Measurements from ENCODE around the gene CD40.

The CD40 gene

GRCh38 chr20:46133886-46134654 lies 16.0 kb downstream of the CD40 start:
- Histone ChIP-seq H3K4me3 (ENCODE audit: low read depth in 1 of 2, low read length in 2 of 2) (no peak overlapping the region), H3K79me2 (ENCODE audit: insufficient read depth, low read length) (no peaks in the 10 kb centered on the region), H3K4me2 (ENCODE audit: insufficient read depth, low read length) (no peak overlapping the region), H4K20me1 (ENCODE audit: insufficient read depth, low read length) (peaks cover 11% of the 10 kb centered on the region), H3K27me3 (ENCODE audit: insufficient read depth, low read length, poor library complexity) (peaks cover 32% of the 10 kb centered on the region), H3K36me3 (ENCODE audit: insufficient read depth, low read length) (no peaks in the 10 kb centered on the region), H3K9ac (ENCODE audit: low read depth, low read length) (no peak overlapping the region), H3K9me3 (ENCODE audit: insufficient read depth, low read length, severe bottlenecking) (no peaks in the 10 kb centered on the region), H3K27ac (ENCODE audit: low read length) (no peak overlapping the region), H3K4me1 (ENCODE audit: insufficient read depth, low read length) (no peaks in the 10 kb centered on the region), H2AFZ (ENCODE audit: low read depth, low read length) (no peak overlapping the region)
- TF ChIP-seq CTCF (IDR thresholded peaks at IDR 0.05; ENCODE audit: borderline replicate concordance, extremely low read depth, low read length, poor library complexity, severe bottlenecking) (no peak), EZH2 (IDR thresholded peaks at IDR 0.05; ENCODE audit: borderline replicate concordance, low read depth, low read length, severe bottlenecking) (no peak)
- DNase-seq (no peak), ATAC-seq (ENCODE audit: insufficient read depth, low read depth) (no peak)

- no peak for ATAC-seq (ENCODE audit: insufficient read depth, low read depth)
- H3K4me1 ChIP-seq (ENCODE audit: insufficient read depth, low read length): no peaks in the 10 kb centered on the region
- H3K27ac ChIP-seq (ENCODE audit: low read length): no peak overlapping the region
- TF ChIP-seq EZH2 (IDR thresholded peaks at IDR 0.05; ENCODE audit: borderline replicate concordance, low read depth, low read length, severe bottlenecking): no peak
- TF ChIP-seq CTCF (IDR thresholded peaks at IDR 0.05; ENCODE audit: borderline replicate concordance, extremely low read depth, low read length, poor library complexity, severe bottlenecking): no peak
- H4K20me1 ChIP-seq (ENCODE audit: insufficient read depth, low read length): peaks cover 14% of the 10 kb centered on the region
- peaks cover 37% of the 10 kb centered on the region for H3K27me3 ChIP-seq (ENCODE audit: insufficient read depth, low read length, poor library complexity)
- H2AFZ ChIP-seq (ENCODE audit: low read depth, low read length): no peak overlapping the region
- DNase-seq: no peak
- H3K9ac ChIP-seq (ENCODE audit: low read depth, low read length): no peak overlapping the region
- H3K36me3 ChIP-seq (ENCODE audit: insufficient read depth, low read length): no peaks in the 10 kb centered on the region
- no peaks in the 10 kb centered on the region for H3K79me2 ChIP-seq (ENCODE audit: insufficient read depth, low read length)
- no peaks in the 10 kb centered on the region for H3K9me3 ChIP-seq (ENCODE audit: insufficient read depth, low read length, severe bottlenecking)
- no peak overlapping the region for H3K4me2 ChIP-seq (ENCODE audit: insufficient read depth, low read length)
- H3K4me3 ChIP-seq (ENCODE audit: low read depth in 1 of 2, low read length in 2 of 2): no peak overlapping the region
These were observed 16.6 kb downstream of the CD40 start for GRCh38 chr20:46134716-46135115.

- Histone ChIP-seq H3K9me3 (ENCODE audit: insufficient read depth, low read length, severe bottlenecking) (no peaks in the 10 kb centered on the region), H4K20me1 (ENCODE audit: insufficient read depth, low read length) (peaks cover 16% of the 10 kb centered on the region), H3K4me3 (ENCODE audit: low read depth in 1 of 2, low read length in 2 of 2) (no peak overlapping the region), H3K27me3 (ENCODE audit: insufficient read depth, low read length, poor library complexity) (peaks cover 43% of the 10 kb centered on the region), H2AFZ (ENCODE audit: low read depth, low read length) (no peak overlapping the region), H3K27ac (ENCODE audit: low read length) (no peak overlapping the region), H3K4me1 (ENCODE audit: insufficient read depth, low read length) (no peaks in the 10 kb centered on the region), H3K79me2 (ENCODE audit: insufficient read depth, low read length) (no peaks in the 10 kb centered on the region), H3K36me3 (ENCODE audit: insufficient read depth, low read length) (no peaks in the 10 kb centered on the region), H3K4me2 (ENCODE audit: insufficient read depth, low read length) (no peak overlapping the region), H3K9ac (ENCODE audit: low read depth, low read length) (no peak overlapping the region)
- no peak for TF ChIP-seq EZH2 (IDR thresholded peaks at IDR 0.05; ENCODE audit: borderline replicate concordance, low read depth, low read length, severe bottlenecking)
- TF ChIP-seq CTCF (IDR thresholded peaks at IDR 0.05; ENCODE audit: borderline replicate concordance, extremely low read depth, low read length, poor library complexity, severe bottlenecking): no peak
- DNase-seq (no peak), ATAC-seq (ENCODE audit: insufficient read depth, low read depth) (no peak)
These were observed 17.9 kb downstream of the CD40 start for GRCh38 chr20:46135856-46136633.
